Measurements from ENCODE around the gene HYCC2.
A peak's percentile ranks its signal among the peaks of the same experiment; 100 is the strongest.
"Not testable (repeated sequence)": the region's sequence is repeated elsewhere in the genome, so short reads cannot be mapped to it uniquely, and the experiment has no call there.

HYCC2 gene

GRCh38 chr2:201108341-201108740 is 36.9 kb upstream of the HYCC2 start:
- Mint-ChIP-seq H3K36me3 (ENCODE audit: insufficient read depth) (no peaks in the 10 kb centered on the region), H3K27me3 (no peaks in the 10 kb centered on the region), H3K4me3 (no peak overlapping the region), H3K9me3 (no peaks in the 10 kb centered on the region), H3K27ac (no peak overlapping the region), H3K4me1 (ENCODE audit: low read depth in 2 of 2) (peaks cover 0 to under 1% of the 10 kb centered on the region in 2 donors)
- ATAC-seq (replicated peaks) (no peak), DNase-seq (no peak)

- no peaks in the 10 kb centered on the region for H3K27me3 Mint-ChIP-seq
- H3K4me1 Mint-ChIP-seq (ENCODE audit: low read depth in 2 of 2): no peaks in the 10 kb centered on the region
- H3K9me3 Mint-ChIP-seq: no peaks in the 10 kb centered on the region
- H3K36me3 Mint-ChIP-seq (ENCODE audit: insufficient read depth): no peaks in the 10 kb centered on the region
- DNase-seq (no peak), ATAC-seq (replicated peaks) (no peak)
- no peak overlapping the region for H3K27ac Mint-ChIP-seq
- H3K4me3 Mint-ChIP-seq: no peak overlapping the region
Measured at GRCh38 chr2:201107624-201108023, 36.2 kb upstream of the HYCC2 start.

- no peak overlapping the region for H3K4me3 Mint-ChIP-seq
- ATAC-seq (replicated peaks) (no peak), DNase-seq (no peak)
- H3K27me3 Mint-ChIP-seq: no peaks in the 10 kb centered on the region
- no peaks in the 10 kb centered on the region for H3K36me3 Mint-ChIP-seq (ENCODE audit: insufficient read depth)
- H3K27ac Mint-ChIP-seq: no peak overlapping the region
- H3K4me1 Mint-ChIP-seq (ENCODE audit: low read depth in 2 of 2): no peaks in the 10 kb centered on the region
- H3K9me3 Mint-ChIP-seq: no peaks in the 10 kb centered on the region
Measured at GRCh38 chr2:201105759-201106158, 34.3 kb upstream of the HYCC2 start.

- ATAC-seq (replicated peaks) (no peak), DNase-seq (no peak)
- Mint-ChIP-seq H3K9me3 (no peaks in the 10 kb centered on the region), H3K4me3 (no peak overlapping the region), H3K27ac (no peak overlapping the region), H3K4me1 (ENCODE audit: low read depth in 2 of 2) (no peaks in the 10 kb centered on the region), H3K36me3 (ENCODE audit: insufficient read depth) (no peaks in the 10 kb centered on the region), H3K27me3 (no peaks in the 10 kb centered on the region)
Measured at GRCh38 chr2:201100497-201100896, 29.0 kb upstream of the HYCC2 start.

GRCh38 chr2:201093573-201093972 is 22.1 kb upstream of the HYCC2 start:
- H3K27ac Mint-ChIP-seq: no peak overlapping the region
- H3K9me3 Mint-ChIP-seq: no peaks in the 10 kb centered on the region
- DNase-seq (no peak), ATAC-seq (replicated peaks) (no peak)
- H3K27me3 Mint-ChIP-seq: no peaks in the 10 kb centered on the region
- H3K36me3 Mint-ChIP-seq (ENCODE audit: insufficient read depth): peaks cover 12% of the 10 kb centered on the region
- no peaks in the 10 kb centered on the region for H3K4me1 Mint-ChIP-seq (ENCODE audit: low read depth in 2 of 2)
- no peak overlapping the region for H3K4me3 Mint-ChIP-seq

GRCh38 chr2:201090574-201090973 is 19.1 kb upstream of the HYCC2 start:
- no peak overlapping the region for H3K4me3 Mint-ChIP-seq
- H3K36me3 Mint-ChIP-seq (ENCODE audit: insufficient read depth): peaks cover 36% of the 10 kb centered on the region
- H3K27ac Mint-ChIP-seq: peak overlapping the region in 1 of 2 donors; percentile 68
- H3K9me3 Mint-ChIP-seq: no peaks in the 10 kb centered on the region
- ATAC-seq (replicated peaks) (no peak), DNase-seq (no peak)
- H3K4me1 Mint-ChIP-seq (ENCODE audit: low read depth in 2 of 2): no peaks in the 10 kb centered on the region
- no peaks in the 10 kb centered on the region for H3K27me3 Mint-ChIP-seq

- H3K36me3 Mint-ChIP-seq (ENCODE audit: insufficient read depth): peaks cover 85% of the 10 kb centered on the region
- ATAC-seq (replicated peaks) (no peak), DNase-seq (no peak)
- H3K27me3 Mint-ChIP-seq: no peaks in the 10 kb centered on the region
- H3K4me1 Mint-ChIP-seq (ENCODE audit: low read depth in 2 of 2): peaks cover 1 to 3% of the 10 kb centered on the region in 2 donors
- no peaks in the 10 kb centered on the region for H3K9me3 Mint-ChIP-seq
- H3K4me3 Mint-ChIP-seq: no peak overlapping the region
- H3K27ac Mint-ChIP-seq: peak overlapping the region in 1 of 2 donors; percentile 54
Measured at GRCh38 chr2:201084863-201085262, 13.4 kb upstream of the HYCC2 start.

- Mint-ChIP-seq H3K27ac (no peak overlapping the region), H3K4me1 (ENCODE audit: low read depth in 2 of 2) (peaks cover 18 to 21% of the 10 kb centered on the region in 2 donors), H3K9me3 (no peaks in the 10 kb centered on the region), H3K27me3 (no peaks in the 10 kb centered on the region), H3K4me3 (no peak overlapping the region), H3K36me3 (ENCODE audit: insufficient read depth) (peaks cover 35% of the 10 kb centered on the region)
- DNase-seq (no peak), ATAC-seq (replicated peaks) (no peak)
Measured at GRCh38 chr2:201074996-201075395, 3.5 kb upstream of the HYCC2 start.

GRCh38 chr2:201073071-201073470 is 1.6 kb upstream of the HYCC2 start:
- peaks cover 28 to 35% of the 10 kb centered on the region in 2 donors for H3K4me1 Mint-ChIP-seq (ENCODE audit: low read depth in 2 of 2)
- H3K27me3 Mint-ChIP-seq: no peaks in the 10 kb centered on the region
- no peaks in the 10 kb centered on the region for H3K9me3 Mint-ChIP-seq
- H3K27ac Mint-ChIP-seq: no peak overlapping the region
- ATAC-seq (replicated peaks) (no peak), DNase-seq (no peak)
- H3K36me3 Mint-ChIP-seq (ENCODE audit: insufficient read depth): peaks cover 30% of the 10 kb centered on the region
- peak overlapping the region; percentile 37 to 97 for H3K4me3 Mint-ChIP-seq

- no peaks in the 10 kb centered on the region for H3K9me3 Mint-ChIP-seq
- peak overlapping the region; percentile 96 to 98 for H3K27ac Mint-ChIP-seq
- H3K36me3 Mint-ChIP-seq (ENCODE audit: insufficient read depth): peaks cover 27% of the 10 kb centered on the region
- DNase-seq (no peak), ATAC-seq (replicated peaks) (no peak)
- H3K27me3 Mint-ChIP-seq: no peaks in the 10 kb centered on the region
- peaks cover 28 to 35% of the 10 kb centered on the region in 2 donors for H3K4me1 Mint-ChIP-seq (ENCODE audit: low read depth in 2 of 2)
- peak overlapping the region; percentile 97 to 100 for H3K4me3 Mint-ChIP-seq
Measured at GRCh38 chr2:201072201-201072530, 695 bp upstream of the HYCC2 start.

GRCh38 chr2:201070948-201071478 is 458 bp downstream of the HYCC2 start:
- Mint-ChIP-seq H3K36me3 (ENCODE audit: insufficient read depth) (peaks cover 27% of the 10 kb centered on the region), H3K9me3 (no peaks in the 10 kb centered on the region), H3K27me3 (no peaks in the 10 kb centered on the region), H3K4me3 (peak overlapping the region; percentile 97 to 100), H3K27ac (peak overlapping the region; percentile 96 to 98), H3K4me1 (ENCODE audit: low read depth in 2 of 2) (peaks cover 33 to 44% of the 10 kb centered on the region in 2 donors)
- ATAC-seq (replicated peaks): peak; percentile 48
- no peak for DNase-seq

- Mint-ChIP-seq H3K36me3 (ENCODE audit: insufficient read depth) (peaks cover 16% of the 10 kb centered on the region), H3K4me1 (ENCODE audit: low read depth in 2 of 2) (peaks cover 42 to 60% of the 10 kb centered on the region in 2 donors), H3K4me3 (no peak overlapping the region), H3K27me3 (no peaks in the 10 kb centered on the region), H3K9me3 (no peaks in the 10 kb centered on the region), H3K27ac (peak overlapping the region; percentile 23 to 44)
- ATAC-seq (replicated peaks): no peak
- DNase-seq: no peak
Measured at GRCh38 chr2:201064797-201065329, 6.6 kb downstream of the HYCC2 start.

GRCh38 chr2:201063516-201063915 is 8.0 kb downstream of the HYCC2 start:
- DNase-seq; H3K36me3 Mint-ChIP-seq (ENCODE audit: insufficient read depth); H3K4me3 Mint-ChIP-seq; H3K27me3 Mint-ChIP-seq; H3K9me3 Mint-ChIP-seq; ATAC-seq (replicated peaks): not testable (repeated sequence)
- Mint-ChIP-seq H3K27ac (peak overlapping the region; percentile 56 to 62), H3K4me1 (ENCODE audit: low read depth in 2 of 2) (peaks cover 41 to 59% of the 10 kb centered on the region in 2 donors)

- Mint-ChIP-seq H3K36me3 (ENCODE audit: insufficient read depth) (peaks cover 13% of the 10 kb centered on the region), H3K9me3 (no peaks in the 10 kb centered on the region), H3K4me1 (ENCODE audit: low read depth in 2 of 2) (peaks cover 35 to 55% of the 10 kb centered on the region in 2 donors), H3K4me3 (peak overlapping the region in 1 of 2 donors; percentile 21), H3K27ac (peak overlapping the region; percentile 2 to 4), H3K27me3 (no peaks in the 10 kb centered on the region)
- DNase-seq: no peak
- peak; percentile 92 for ATAC-seq (replicated peaks)
Measured at GRCh38 chr2:201059961-201060755, 11.3 kb downstream of the HYCC2 start.
